Epithelial cell of esophagus (primary cell): ENCODE measurements around the gene CFAP46.

Source experiments
- DNase-seq: peaks from one replicate; pipeline ENCODE4 v3.0.0; 2010; ENCODE audit warnings: low read depth
- H3K4me3 ChIP-seq: 2 replicates; pipeline ENCODE4 v1.5.1; 2011; ENCODE audit warnings: mild to moderate bottlenecking, low read length, control low read depth
- TF ChIP-seq, protein P1 (sequence below): IDR thresholded peaks from 2 replicates; pipeline ENCODE4 v1.5.1; 2011; ENCODE audit warnings: low read depth, mild to moderate bottlenecking, low read length, control low read depth, inconsistent platforms; ENCODE audit not compliant: insufficient read depth; ENCODE audit errors: missing control alignments

The CFAP46 gene

DNA sequence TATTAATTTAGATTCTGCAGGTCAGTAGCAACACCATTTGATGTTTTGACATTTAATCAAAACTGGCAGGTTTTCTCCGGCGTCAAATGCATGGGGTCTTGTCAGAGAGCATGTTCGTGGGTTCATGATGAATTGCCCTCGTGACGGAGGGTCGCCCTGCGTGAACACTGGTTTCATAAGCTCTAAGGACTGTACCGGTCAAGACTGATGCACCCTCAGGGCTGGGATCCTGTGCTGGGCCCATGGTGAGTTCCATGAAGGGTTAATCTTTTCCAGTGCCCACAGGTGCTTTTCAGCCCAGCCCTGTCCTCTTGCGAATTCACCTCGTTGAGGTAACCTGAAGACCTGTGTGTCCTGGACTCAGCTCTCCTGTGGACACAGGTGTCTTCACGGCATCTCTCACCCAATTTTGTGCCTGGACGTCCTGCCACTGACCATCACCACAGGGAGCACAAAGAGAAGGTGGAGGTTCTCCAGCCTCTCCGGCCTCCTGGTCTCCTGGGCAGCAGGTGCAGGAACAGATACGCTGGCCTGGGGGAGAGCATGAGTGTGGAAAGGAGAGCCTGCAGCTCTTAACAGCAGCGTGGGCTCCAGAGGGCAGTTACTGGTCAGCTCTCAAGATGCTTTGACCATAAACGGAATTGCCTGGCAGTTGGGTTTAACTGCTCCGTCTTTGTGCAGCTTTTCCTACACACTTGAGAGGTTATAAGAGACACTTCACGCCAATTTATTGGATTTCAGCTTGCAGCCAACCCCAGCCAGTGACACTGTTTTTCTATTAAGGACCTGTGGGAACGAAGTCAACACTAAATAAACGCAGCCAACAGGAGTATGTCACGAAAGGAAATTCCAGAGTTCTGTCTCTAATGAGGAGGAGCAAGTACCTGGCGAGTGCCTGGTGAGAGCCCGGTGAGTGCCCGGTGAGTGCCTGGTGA lies 37.4 kb upstream of the CFAP46 start:
- TF ChIP-seq, protein P1, sequence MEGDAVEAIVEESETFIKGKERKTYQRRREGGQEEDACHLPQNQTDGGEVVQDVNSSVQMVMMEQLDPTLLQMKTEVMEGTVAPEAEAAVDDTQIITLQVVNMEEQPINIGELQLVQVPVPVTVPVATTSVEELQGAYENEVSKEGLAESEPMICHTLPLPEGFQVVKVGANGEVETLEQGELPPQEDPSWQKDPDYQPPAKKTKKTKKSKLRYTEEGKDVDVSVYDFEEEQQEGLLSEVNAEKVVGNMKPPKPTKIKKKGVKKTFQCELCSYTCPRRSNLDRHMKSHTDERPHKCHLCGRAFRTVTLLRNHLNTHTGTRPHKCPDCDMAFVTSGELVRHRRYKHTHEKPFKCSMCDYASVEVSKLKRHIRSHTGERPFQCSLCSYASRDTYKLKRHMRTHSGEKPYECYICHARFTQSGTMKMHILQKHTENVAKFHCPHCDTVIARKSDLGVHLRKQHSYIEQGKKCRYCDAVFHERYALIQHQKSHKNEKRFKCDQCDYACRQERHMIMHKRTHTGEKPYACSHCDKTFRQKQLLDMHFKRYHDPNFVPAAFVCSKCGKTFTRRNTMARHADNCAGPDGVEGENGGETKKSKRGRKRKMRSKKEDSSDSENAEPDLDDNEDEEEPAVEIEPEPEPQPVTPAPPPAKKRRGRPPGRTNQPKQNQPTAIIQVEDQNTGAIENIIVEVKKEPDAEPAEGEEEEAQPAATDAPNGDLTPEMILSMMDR: no peak
- no peak overlapping the region for H3K4me3 ChIP-seq
- no peak for DNase-seq

DNA sequence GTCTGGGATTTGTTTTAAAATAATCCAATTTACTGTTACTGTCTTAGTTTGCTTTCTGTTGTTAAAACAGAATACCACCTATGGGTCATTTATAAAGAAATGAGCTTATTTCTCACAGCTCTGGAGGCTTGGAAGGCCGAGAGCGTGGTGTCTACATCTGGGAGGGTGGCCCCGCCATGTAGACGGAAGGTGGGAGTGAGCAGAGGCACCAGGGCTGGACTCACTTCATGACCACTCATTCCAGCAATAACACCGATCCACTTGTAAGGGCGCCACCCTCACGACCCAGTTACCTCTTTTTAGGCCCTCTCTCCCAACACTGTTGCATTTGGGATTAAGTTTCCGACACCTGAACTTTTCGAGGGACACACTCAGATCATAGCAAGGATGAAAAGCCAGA lies 36.2 kb upstream of the CFAP46 start:
- no peak for DNase-seq
- TF ChIP-seq, protein P1: no peak
- H3K4me3 ChIP-seq: no peak overlapping the region

DNA sequence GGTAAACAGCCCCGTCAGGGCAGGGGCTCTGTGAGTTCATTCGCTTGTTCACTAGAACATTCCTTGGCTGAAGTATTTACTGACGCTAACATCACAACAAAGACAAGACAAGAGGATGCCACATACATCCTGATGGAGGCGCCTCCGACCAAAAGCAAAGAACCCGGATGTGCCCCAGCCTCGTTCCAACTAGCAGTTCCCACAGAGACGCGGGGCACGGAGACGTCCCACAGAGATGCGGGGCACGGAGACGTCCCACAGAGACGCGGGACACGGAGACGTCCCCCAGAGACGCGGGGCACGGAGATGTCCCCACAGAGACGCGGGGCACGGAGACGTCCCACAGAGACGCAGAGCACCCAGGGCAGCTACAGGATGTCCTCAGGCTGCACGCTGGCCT lies 35.4 kb upstream of the CFAP46 start:
- no peak for DNase-seq
- no peak overlapping the region for H3K4me3 ChIP-seq
- TF ChIP-seq, protein P1: no peak

DNA sequence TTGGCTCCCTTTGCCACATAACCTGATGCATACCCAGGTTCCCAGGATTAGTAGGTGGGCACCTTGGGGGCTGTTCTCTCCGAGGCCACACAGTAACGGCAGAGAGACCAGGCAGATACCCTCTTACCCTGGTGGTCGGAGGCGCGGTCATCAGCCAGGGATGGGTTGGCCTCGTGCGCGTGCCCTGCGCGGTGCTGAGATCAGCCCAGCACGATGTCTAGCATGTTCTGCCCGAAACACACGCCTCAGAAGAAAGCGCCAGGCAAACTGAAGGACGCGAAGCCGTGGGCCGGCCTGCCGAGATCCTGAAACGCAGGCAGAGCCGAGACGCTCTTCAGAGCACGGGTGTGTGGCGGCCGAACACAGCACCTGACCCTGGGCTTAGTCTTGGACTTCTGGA lies 34.7 kb upstream of the CFAP46 start:
- TF ChIP-seq, protein P1: no peak
- no peak overlapping the region for H3K4me3 ChIP-seq
- no peak for DNase-seq

DNA sequence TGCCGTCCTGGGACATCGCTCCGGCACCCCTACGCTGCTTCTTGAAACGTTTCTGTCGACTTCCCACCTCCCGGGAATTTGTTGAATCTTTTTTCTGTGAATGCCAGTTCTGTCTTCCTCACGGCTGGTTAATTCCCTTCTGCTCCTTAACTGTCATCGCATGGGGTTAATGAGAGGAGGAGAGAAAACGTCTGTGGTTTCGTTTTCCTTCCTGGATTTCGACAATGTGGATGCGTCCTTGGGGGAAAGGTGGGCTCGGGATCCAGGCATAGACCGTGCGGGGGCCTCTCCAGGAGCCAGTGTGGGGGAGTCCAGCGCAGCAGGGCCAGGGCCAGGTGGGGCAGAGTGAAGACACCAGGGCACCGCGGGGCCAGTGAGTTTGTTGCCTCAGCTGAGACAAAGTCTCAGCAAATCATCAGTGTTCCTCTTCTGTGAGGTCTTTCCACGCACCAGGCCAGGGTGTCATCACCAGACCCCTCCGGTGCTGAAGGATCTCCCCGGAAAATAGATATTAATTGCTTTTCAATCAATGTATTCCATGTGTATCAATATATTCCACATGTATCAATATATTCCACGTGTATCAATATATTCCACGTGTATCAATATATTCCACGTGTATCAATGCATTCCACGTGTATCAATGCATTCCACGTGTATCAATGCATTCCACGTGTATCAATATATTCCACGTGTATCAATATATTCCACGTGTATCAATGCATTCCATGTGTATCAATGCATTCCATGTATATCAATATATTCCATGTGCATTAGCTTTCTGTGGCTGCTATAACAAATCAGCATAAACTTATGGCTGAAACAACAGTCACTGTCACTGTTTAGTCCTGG lies 33.7 kb upstream of the CFAP46 start:
- H3K4me3 ChIP-seq: no peak overlapping the region
- DNase-seq: no peak
- TF ChIP-seq, protein P1: no peak

DNA sequence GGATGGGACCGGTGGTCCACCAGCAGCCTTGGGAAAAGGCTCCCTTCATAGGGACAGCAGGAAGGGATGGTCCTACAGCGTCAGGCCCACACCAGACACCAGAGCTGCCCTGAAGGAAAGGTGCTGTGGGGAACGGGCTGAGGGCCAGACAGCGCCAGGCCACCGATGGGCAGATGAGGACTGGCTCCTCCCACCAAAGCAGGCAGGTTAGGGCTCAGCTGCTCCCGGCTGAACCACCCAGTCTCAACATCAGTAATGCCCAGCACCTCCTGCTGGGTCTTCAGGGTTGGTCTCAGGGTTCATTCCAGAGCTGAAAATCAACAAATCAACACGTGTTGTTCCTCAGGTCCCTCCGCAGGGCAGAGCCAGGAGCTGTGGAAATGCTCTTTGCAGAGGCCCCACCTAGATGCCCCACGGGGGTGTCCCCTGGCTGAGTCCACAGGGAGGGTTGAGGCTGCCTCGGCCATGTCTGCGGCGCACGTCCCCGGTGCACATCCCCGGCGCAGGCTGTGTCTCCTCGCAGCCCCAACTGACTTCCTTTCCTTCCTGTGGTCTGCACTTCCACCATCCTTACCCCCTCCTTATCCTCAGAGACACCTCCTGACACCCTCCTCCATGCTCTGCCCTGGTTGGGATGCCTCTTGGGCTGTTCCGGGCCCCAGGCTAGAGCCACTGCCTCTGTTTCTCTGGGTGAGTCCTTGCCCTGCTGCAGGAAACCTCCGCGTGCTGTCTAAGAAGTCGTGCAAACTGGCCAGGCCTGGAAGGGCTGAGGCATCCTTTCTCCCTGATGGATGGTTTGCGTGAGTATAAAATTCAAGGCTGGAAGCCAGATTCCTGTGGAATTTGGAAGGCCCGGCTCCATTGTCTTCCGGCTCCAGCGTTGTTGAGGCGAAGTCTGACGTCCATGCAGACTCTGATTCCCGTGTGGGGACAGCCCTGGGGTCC lies 32.8 kb upstream of the CFAP46 start:
- no peak overlapping the region for H3K4me3 ChIP-seq
- TF ChIP-seq, protein P1: no peak
- DNase-seq: no peak
